Measurements from ENCODE around the gene PGRMC2.

DNA sequence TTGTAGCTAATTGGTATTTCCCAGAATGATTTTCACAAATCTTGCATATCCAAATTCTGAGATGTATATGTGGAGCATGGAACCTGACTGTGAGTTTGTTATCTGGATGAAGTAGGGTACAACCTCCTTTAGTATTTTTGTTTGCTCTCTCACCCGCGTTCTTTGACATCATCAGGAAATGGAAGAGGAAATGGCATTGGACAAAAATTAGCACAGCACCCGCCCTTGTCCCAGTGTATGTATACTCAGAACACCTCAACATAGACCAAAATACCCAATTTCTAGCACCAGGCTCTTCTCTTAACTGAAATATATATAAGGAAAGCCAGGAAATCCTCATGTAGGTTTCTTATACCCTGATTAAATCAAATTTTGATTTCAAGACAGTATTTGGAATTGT lies 6.9 kb upstream of the PGRMC2 start:
- TF ChIP-seq POLR2A (IDR thresholded peaks at IDR 0.05; ENCODE audit: low read length) = no peak
- no peak for TF ChIP-seq MYC (IDR thresholded peaks at IDR 0.05; ENCODE audit: borderline replicate concordance, low read length)
- TF ChIP-seq, protein P1, sequence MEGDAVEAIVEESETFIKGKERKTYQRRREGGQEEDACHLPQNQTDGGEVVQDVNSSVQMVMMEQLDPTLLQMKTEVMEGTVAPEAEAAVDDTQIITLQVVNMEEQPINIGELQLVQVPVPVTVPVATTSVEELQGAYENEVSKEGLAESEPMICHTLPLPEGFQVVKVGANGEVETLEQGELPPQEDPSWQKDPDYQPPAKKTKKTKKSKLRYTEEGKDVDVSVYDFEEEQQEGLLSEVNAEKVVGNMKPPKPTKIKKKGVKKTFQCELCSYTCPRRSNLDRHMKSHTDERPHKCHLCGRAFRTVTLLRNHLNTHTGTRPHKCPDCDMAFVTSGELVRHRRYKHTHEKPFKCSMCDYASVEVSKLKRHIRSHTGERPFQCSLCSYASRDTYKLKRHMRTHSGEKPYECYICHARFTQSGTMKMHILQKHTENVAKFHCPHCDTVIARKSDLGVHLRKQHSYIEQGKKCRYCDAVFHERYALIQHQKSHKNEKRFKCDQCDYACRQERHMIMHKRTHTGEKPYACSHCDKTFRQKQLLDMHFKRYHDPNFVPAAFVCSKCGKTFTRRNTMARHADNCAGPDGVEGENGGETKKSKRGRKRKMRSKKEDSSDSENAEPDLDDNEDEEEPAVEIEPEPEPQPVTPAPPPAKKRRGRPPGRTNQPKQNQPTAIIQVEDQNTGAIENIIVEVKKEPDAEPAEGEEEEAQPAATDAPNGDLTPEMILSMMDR (IDR thresholded peaks at IDR 0.05) = no peak
- TF ChIP-seq EP300 (IDR thresholded peaks at IDR 0.05) = no peak
- no peak for TF ChIP-seq CEBPB (IDR thresholded peaks at IDR 0.05)
- TF ChIP-seq, protein P2, sequence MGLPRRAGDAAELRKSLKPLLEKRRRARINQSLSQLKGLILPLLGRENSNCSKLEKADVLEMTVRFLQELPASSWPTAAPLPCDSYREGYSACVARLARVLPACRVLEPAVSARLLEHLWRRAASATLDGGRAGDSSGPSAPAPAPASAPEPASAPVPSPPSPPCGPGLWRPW (IDR thresholded peaks at IDR 0.05) = no peak
- TF ChIP-seq BHLHE40 (IDR thresholded peaks at IDR 0.05; ENCODE audit: low read depth, low read length) = no peak
